Mammary epithelial cell (primary cell): ENCODE results near the gene PLTP.

Experiments used
- EZH2 ChIP-seq: IDR thresholded peaks from 2 replicates; pipeline ENCODE4 v1.6.1; 2012; ENCODE audit warnings: low read length, inconsistent platforms, borderline replicate concordance
- TF ChIP-seq, protein P1 (sequence below), 2 donors: IDR thresholded peaks in 1 of 2; conservative IDR thresholded peaks in 1 of 2; 2 replicates each; pipeline ENCODE4 v1.5.1; 2011 to 2012; ENCODE audit warnings: inconsistent platforms in 2 of 2, low read length in 2 of 2, mild to moderate bottlenecking in 2 of 2, control low read depth in 1 of 2, low read depth in 1 of 2; ENCODE audit not compliant: insufficient read depth in 1 of 2; ENCODE audit errors: extremely low read depth in 1 of 2

DNA sequence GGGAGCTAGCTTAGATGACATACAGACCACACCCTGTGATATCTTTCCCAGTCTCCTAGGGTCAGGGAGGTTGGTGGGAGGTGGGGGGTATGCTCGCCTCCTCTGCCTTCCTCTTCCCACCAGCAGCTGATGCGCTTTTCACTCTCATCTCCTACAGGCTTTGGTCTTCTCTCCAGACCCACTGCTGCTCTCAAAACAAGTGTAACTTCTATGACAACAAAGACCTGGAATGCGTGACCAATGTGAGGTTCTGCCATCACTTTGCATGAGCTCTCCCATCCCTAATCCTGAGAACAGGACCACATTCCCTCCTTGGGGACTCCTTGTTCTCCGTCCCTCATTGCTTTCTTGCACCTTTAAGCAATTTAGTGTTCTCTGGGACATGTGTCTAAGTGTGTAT is 18.1 kb downstream of the PLTP start:
- TF ChIP-seq, protein P1, sequence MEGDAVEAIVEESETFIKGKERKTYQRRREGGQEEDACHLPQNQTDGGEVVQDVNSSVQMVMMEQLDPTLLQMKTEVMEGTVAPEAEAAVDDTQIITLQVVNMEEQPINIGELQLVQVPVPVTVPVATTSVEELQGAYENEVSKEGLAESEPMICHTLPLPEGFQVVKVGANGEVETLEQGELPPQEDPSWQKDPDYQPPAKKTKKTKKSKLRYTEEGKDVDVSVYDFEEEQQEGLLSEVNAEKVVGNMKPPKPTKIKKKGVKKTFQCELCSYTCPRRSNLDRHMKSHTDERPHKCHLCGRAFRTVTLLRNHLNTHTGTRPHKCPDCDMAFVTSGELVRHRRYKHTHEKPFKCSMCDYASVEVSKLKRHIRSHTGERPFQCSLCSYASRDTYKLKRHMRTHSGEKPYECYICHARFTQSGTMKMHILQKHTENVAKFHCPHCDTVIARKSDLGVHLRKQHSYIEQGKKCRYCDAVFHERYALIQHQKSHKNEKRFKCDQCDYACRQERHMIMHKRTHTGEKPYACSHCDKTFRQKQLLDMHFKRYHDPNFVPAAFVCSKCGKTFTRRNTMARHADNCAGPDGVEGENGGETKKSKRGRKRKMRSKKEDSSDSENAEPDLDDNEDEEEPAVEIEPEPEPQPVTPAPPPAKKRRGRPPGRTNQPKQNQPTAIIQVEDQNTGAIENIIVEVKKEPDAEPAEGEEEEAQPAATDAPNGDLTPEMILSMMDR (conservative IDR thresholded peaks at IDR 0.05 in 1 of 2, IDR thresholded peaks at IDR 0.05 in 1 of 2; ENCODE audit: extremely low read depth in 1 of 2, insufficient read depth in 1 of 2, low read depth in 1 of 2, low read length in 2 of 2) = no peak
- TF ChIP-seq EZH2 = no peak
